NCI-H510A (cell line): Measurements from ENCODE around the gene NMUR1.

Experiments
- DNase-seq: peaks from one replicate; lab custom pipeline; 2025; lab: John Stamatoyannopoulos, UW

Gene NMUR1

DNA sequence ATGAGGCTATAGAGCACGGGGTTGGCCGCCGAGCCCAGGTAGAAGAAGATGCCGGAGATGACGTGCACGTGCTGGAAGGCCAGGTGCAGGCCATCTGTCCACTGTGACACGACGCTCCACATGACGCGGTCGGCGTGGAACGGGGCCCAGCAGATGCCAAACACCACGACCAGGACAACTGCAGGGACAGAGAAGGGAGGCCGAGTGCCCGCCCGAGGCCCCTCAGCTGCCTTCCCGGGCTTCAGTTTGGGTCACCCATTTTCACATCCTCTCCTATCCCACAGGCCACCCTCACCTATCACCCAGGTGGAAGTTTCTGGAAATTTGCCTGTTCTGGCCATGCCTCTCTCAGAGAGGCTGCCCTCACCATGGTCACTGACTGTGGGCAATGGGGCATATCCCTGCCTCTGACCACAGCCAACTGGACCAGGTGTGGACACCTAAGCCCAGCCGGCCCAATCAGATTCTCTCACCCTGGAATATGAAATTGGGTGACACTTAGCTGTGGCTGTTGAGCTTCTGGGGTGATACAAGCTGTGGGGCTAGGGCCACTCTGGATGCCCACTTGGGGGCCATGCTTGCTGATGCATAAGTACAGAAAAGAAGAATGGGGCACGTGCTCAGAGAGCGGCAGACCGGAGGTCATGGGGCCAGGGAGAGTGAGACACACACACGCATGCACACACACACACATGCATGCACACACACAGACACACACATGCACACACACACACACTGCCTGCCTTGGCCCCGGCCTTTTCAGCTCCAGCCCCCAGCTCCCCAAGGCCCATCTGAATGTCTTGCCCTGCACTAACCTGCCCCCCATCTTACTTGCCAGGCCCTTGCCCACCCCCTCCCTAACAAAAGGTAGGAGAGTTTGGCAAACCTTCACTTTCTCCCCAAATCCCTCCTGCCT lies 4.7 kb downstream of the NMUR1 start:
- no peak for DNase-seq

DNA sequence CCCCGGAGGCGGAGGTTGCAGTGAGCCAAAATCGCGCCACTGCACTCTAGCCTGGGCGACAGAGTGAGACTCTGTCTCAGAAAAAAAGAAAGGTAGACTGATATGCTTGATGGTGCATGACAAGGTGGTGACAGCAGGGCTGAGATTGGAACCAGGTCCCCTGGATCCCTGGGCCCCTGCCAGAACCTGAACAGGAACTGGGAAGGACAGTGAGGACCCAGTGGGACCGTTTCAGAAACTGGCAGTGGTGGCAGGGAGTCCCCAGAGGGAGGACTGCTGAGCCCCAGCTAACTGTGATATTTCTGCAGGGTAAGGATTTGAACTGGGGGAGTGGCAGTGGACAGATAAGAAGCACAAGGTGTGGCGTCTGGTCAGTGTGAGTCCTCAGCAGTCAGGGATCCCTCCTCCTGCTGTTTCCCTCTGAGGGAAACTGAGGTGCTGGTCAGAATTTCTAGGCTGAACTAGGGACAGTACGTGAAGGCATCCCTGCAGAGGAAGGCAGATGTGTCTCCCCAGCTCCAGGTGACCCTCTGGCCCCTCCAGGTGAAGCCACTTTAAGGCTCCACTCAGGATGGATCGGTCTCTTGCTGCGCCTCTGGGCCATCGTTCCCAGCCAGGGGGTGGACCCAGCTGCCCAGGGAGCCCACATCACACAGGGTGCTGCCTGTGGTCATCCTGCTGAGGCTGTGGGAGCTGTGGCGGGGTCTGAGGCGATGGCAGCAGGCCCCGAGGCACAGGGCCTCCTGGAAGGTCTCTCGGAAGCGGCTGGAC lies 5.6 kb downstream of the NMUR1 start:
- no peak for DNase-seq

- DNase-seq, result no peak
Observed at GRCh38 chr2:231523451-231524285, 6.6 kb downstream of the NMUR1 start.

DNA sequence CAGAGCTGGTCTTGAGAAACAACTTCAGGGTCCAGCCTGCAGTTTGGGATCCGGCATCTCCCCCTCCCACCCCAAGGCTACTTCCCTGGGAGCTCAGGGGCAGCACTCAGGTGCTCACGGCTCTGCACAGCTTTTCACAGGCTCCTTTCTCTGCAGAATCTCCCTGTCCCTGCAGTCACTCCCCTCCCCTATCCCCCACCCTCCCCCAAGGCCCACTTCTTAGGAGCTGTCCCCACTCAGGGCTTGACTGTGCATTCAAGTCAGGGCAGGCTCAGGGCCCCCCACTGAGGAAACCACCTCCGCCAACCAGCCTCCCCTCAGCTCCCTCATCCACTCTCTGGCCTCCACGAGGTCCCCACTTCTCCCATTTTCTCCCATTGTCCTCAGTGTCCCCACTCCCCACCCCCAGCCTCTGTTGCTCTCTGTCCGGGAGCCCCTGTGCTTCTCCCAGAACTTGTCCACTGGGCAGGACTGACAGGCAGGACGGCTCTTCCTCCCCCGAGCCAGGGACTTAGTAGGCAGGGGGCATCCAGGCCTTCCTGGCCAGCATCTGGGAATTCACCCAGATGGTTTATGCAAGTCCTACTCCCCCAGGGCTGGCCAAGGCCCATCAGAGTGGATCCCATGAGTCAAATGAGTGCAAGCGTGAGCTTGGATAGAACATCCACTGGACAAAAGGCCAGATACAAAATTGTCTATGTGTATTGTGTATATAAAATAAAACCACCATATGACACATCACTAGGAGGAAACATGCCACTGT lies 7.6 kb downstream of the NMUR1 start:
- DNase-seq, result no peak

DNA sequence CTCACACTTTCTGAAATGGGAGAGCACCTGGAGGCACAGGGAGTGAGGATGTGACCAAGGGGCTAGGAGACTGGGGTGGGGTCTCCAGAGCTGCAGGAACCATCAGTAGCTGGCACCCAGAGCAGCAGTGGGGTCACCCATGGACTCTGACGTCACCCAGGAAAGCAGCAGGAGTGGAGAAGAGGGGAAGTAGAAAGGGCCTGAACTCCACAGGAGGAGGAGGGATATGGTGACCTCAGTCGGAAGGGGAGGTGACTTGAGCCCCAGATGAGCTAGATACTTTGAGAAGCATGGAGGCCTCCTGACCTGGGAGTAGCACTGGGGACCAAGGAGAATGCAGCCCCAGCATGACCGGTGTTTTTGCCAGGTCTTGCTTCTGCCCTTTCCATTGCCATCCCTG lies 8.8 kb downstream of the NMUR1 start:
- DNase-seq, result no peak

- DNase-seq, result no peak
Observed at GRCh38 chr2:231519975-231520555, 10.2 kb downstream of the NMUR1 start.

- DNase-seq, result no peak
Observed at GRCh38 chr2:231518771-231519170, 11.5 kb downstream of the NMUR1 start.

DNA sequence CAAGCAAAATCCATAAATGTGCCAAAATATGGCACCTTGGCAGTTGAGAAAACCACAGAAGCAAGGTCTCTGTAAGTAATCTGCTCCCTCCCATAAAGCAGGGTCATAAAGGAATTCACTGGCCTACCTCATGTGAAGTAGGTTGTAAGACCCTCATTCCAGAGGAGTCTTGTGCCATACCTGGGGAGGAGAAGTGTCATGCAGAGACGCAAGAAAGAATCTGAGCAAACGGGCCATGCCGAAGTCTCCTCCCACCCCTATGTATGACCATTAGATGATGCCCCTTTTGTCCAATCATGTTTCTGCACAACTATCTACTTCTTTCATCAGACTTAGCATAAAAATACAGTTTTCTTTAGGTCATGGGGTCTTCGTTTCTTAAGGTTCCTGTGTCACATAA lies 14.6 kb downstream of the NMUR1 start:
- no peak for DNase-seq

- no peak for DNase-seq
Observed at GRCh38 chr2:231514951-231515297, 15.3 kb downstream of the NMUR1 start.

DNA sequence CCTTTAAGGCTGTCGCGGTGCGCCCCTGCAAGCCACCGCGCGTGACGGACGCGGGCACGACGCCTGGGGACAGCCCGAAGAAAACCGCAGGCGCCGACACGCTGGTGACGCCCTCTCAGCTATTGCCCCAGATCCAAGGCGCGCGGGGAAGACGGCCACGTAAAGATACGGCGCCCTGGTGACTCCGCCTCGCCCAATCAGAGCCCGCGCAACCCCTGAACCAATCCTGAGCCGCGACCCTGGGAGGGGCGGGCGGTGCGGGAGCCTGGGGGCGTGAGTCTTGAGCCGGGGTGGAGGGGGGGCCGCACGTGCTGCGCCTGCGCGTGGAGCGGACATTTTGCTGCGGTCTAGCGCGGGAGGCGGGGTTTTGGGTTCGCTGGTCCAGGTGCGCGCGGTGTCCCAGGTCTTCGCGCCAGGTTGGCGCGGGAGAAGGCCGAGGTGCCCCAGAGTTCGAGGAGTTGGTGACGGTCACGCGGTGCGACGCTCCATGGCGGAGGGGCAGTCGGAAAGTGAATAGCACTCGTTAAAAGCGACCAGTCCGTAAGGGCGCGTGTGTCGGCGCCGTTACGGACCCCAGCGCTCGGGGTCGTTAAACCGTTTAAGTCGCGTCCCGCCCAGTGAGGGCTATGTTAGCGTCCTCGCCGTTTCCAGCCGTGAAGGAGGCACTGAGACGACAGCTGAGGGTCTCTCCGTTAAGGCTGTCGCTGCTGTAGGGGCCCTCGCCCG lies 15.9 kb downstream of the NMUR1 start:
- DNase-seq, result peak; percentile 100

DNA sequence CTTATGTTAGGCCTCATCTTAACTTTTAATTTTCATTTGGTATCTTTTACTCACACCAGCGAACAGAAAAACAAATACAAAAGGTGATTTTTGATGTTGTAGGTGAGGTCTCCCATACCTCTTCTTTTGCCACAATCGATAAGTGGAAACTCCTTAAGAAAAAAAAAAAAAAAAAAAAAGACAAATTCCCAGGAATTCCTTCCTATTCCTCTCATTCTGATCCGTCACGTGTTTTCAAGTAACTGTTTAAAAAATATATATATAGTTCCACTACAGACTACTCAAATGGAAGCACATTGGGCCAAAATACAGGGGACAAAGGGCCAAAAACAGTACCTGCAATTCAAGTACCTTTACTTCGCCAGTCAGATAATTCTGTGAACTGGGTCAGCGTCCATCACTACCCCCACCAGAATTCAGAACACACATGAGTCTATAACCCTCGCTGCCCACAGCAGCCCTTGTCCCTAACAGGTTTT lies 16.5 kb downstream of the NMUR1 start:
- DNase-seq, result no peak

GRCh38 chr2:231512222-231512621 lies 18.0 kb downstream of the NMUR1 start:
- no peak for DNase-seq

DNA sequence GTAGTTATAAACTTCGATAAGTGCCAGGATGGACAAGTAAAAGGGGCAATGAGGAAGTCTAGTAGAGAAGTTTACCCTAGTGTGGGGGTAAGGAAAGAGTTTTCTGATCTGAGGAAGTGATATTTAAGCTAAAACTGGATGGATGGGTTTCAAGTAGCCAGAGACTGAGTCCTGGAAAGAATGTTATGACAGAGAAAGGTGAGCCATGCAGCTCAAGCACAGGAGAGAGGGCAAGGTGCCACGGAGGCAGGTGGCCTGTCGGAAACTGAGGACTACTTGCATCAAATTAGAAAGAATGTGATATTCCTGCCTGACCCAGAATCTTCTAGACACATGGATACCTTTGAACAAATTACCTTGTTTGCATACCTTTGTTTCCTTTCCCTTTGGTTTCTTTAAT lies 26.5 kb downstream of the NMUR1 start:
- no peak for DNase-seq

GRCh38 chr2:231502596-231502995 lies 27.6 kb downstream of the NMUR1 start:
- no peak for DNase-seq

DNA sequence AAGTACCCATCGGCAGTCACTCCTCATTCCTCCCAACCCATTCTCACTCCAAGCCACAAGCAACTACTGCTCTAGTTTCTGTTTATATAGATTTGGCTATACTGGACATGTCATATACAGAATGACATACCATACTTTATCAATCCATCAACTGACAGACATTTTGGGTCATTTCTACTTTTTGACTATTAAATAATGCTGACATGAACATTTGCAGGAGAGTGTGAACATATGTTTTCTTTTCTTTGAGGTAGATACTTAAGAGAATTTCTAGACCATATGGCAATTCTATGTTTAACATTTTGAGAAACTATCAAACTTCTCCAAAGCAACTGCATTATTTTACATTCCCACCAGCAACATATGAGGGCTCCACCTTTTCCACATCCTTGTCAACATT lies 32.6 kb downstream of the NMUR1 start:
- DNase-seq, result no peak

GRCh38 chr2:231494669-231495068 lies 35.6 kb downstream of the NMUR1 start:
- no peak for DNase-seq

- DNase-seq, result no peak
Observed at GRCh38 chr2:231490801-231491200, 39.4 kb downstream of the NMUR1 start.

GRCh38 chr2:231489990-231490389 lies 40.3 kb downstream of the NMUR1 start:
- no peak for DNase-seq

- no peak for DNase-seq
Observed at GRCh38 chr2:231488331-231488730, 41.9 kb downstream of the NMUR1 start.

DNA sequence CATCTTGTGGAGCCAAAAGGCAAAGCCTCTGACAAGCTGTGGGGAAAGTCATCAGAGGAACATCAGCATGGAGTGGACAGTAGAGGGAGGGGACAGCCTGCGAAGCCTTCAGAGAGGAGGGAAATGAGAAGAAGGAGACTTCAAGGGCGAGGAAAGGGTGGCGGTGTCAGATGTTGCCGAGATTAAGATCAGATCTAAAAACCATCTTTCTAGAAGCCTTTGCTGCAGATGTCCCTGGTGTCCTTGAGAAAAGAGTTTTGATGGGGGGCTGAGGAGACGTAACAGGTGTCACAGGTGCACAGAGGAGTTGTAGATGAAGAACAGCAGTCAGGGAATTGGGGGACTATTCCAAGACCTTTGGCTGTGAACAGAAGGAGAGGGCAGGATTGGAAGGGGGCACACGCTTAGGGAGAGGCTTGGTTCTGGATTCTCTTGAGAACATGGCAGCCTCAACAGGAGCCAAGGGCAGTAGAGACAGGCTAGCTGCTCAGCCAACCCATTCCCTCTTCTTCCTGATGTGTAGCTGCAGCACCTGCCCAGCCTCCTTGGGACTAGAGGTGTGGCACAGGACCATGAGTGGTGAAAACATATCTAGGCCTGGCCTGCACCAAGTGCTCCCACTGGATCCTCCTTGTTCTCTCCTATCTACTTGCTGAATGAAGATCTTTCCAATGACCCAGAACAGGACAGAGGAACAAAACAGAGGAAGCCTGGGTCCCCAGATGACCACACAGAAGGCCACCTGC lies 43.2 kb downstream of the NMUR1 start:
- no peak for DNase-seq
